IPS-20b (cell line): ENCODE measurements around the gene AP2A1.

Source experiments
- H3K27ac ChIP-seq: one replicate; pipeline ENCODE4 v1.5.1; 2013; ENCODE audit warnings: low read length
- H3K27me3 ChIP-seq: 2 replicates; pipeline ENCODE4 v1.6.1; 2013; ENCODE audit warnings: mild to moderate bottlenecking, low read length, inconsistent platforms; ENCODE audit not compliant: insufficient read depth
- H3K36me3 ChIP-seq: 2 replicates; pipeline ENCODE4 v1.6.1; 2013; ENCODE audit warnings: low read depth, mild to moderate bottlenecking, inconsistent platforms, low read length, moderate library complexity; ENCODE audit not compliant: insufficient read depth
- H3K4me1 ChIP-seq: 2 replicates; pipeline ENCODE4 v1.6.1; 2013; ENCODE audit warnings: mild to moderate bottlenecking, control low read depth, inconsistent platforms, low read length, moderate library complexity; ENCODE audit not compliant: insufficient read depth
- H3K4me3 ChIP-seq: 2 replicates; pipeline ENCODE4 v1.5.1; 2013; ENCODE audit warnings: mild to moderate bottlenecking, low read length, inconsistent platforms
- H3K9ac ChIP-seq: 2 replicates; pipeline ENCODE4 v1.6.1; 2013; ENCODE audit warnings: low read depth, mild to moderate bottlenecking, inconsistent platforms, low read length, moderate library complexity
- H3K9me3 ChIP-seq: 2 replicates; pipeline ENCODE4 v1.6.1; 2013; ENCODE audit warnings: mild to moderate bottlenecking, low read depth, low read length, inconsistent platforms; ENCODE audit not compliant: insufficient read depth

AP2A1 gene

GRCh38 chr19:49808711-49809159 is 41.9 kb downstream of the AP2A1 start:
- H3K9ac ChIP-seq = peak overlapping the region; percentile 67; the same call in 1 of the 2 replicates

GRCh38 chr19:49809160-49809940 is 42.5 kb downstream of the AP2A1 start:
- Histone ChIP-seq H3K9ac (peak overlapping the region; percentile 67; the same call in 1 of the 2 replicates), H3K36me3 (peaks cover 16% of the 10 kb centered on the region), H3K4me1 (peaks cover 13% of the 10 kb centered on the region), H3K9me3 (no peaks in the 10 kb centered on the region), H3K27me3 (peaks cover 4% of the 10 kb centered on the region; the same call in 1 of the 2 replicates), H3K27ac (no peak overlapping the region), H3K4me3 (peak overlapping the region; percentile 77)

More at GRCh38 chr19:49808711-49809159, 41.9 kb downstream of the AP2A1 start:
- Histone ChIP-seq H3K36me3 (peaks cover 19% of the 10 kb centered on the region), H3K27me3 (peaks cover 4% of the 10 kb centered on the region; the same call in 1 of the 2 replicates), H3K4me3 (peak overlapping the region; percentile 77), H3K9me3 (no peaks in the 10 kb centered on the region), H3K4me1 (peaks cover 13% of the 10 kb centered on the region), H3K27ac (no peak overlapping the region)

GRCh38 chr19:49809941-49810389 is 43.2 kb downstream of the AP2A1 start:
- Histone ChIP-seq H3K9ac (peak overlapping the region; percentile 67; the same call in 1 of the 2 replicates), H3K36me3 (peaks cover 16% of the 10 kb centered on the region), H3K27me3 (peaks cover 4% of the 10 kb centered on the region; the same call in 1 of the 2 replicates), H3K4me1 (peaks cover 13% of the 10 kb centered on the region), H3K9me3 (no peaks in the 10 kb centered on the region), H3K27ac (no peak overlapping the region), H3K4me3 (peak overlapping the region; percentile 77)

GRCh38 chr19:49811328-49811727 is 44.5 kb downstream of the AP2A1 start:
- H3K9me3 ChIP-seq = no peaks in the 10 kb centered on the region

GRCh38 chr19:49812452-49812996 is 45.7 kb downstream of the AP2A1 start:
- peaks cover 13% of the 10 kb centered on the region for H3K4me1 ChIP-seq
- H3K36me3 ChIP-seq = peaks cover 5% of the 10 kb centered on the region
- H3K9me3 ChIP-seq = no peaks in the 10 kb centered on the region
- peak overlapping the region; percentile 92; the same call in 1 of the 2 replicates for H3K9ac ChIP-seq
- peaks cover 4% of the 10 kb centered on the region; the same call in 1 of the 2 replicates for H3K27me3 ChIP-seq
- peak overlapping the region; percentile 93 for H3K27ac ChIP-seq
- peak overlapping the region; percentile 95 for H3K4me3 ChIP-seq

More at GRCh38 chr19:49811328-49811727, 44.5 kb downstream of the AP2A1 start:
- Histone ChIP-seq H3K27ac (no peak overlapping the region), H3K4me1 (peaks cover 13% of the 10 kb centered on the region), H3K36me3 (peaks cover 13% of the 10 kb centered on the region), H3K9ac (no peak overlapping the region), H3K27me3 (peaks cover 4% of the 10 kb centered on the region; the same call in 1 of the 2 replicates), H3K4me3 (no peak overlapping the region)

GRCh38 chr19:49812997-49813861 is 46.4 kb downstream of the AP2A1 start, which contains the start of gene FUZ:
TSS of gene FUZ (minus strand) at chr19:49813292. CDS start at chr19:49813106, 186 bp downstream.
- Histone ChIP-seq H3K27me3 (peaks cover 4% of the 10 kb centered on the region; the same call in 1 of the 2 replicates), H3K4me3 (peak within 1 kb of the TSS; percentile 95)

GRCh38 chr19:49814010-49814409 is 47.2 kb downstream of the AP2A1 start:
- Histone ChIP-seq H3K4me3 (no peak overlapping the region; the same call in 1 of the 2 replicates), H3K27me3 (peaks cover 4% of the 10 kb centered on the region; the same call in 1 of the 2 replicates), H3K36me3 (no peaks in the 10 kb centered on the region), H3K27ac (no peak overlapping the region), H3K9me3 (no peaks in the 10 kb centered on the region), H3K4me1 (peaks cover 13% of the 10 kb centered on the region), H3K9ac (no peak overlapping the region)

More at GRCh38 chr19:49812997-49813861, 46.4 kb downstream of the AP2A1 start, which contains the start of gene FUZ:
- Histone ChIP-seq H3K4me1 (peaks cover 13% of the 10 kb centered on the region), H3K9ac (peak within 1 kb of the TSS; percentile 92; the same call in 1 of the 2 replicates), H3K9me3 (no peaks in the 10 kb centered on the region), H3K27ac (peak within 1 kb of the TSS; percentile 93), H3K36me3 (no peaks in the 10 kb centered on the region)

- Histone ChIP-seq H3K27ac (no peak overlapping the region), H3K27me3 (no peaks in the 10 kb centered on the region), H3K36me3 (peaks cover 9% of the 10 kb centered on the region; the same call in 1 of the 2 replicates), H3K9ac (no peak overlapping the region), H3K4me1 (peaks cover 6% of the 10 kb centered on the region; the same call in 1 of the 2 replicates), H3K4me3 (no peak overlapping the region), H3K9me3 (no peaks in the 10 kb centered on the region)
These were observed 49.8 kb downstream of the AP2A1 start for GRCh38 chr19:49816590-49816989.

GRCh38 chr19:49817964-49818648 is 51.3 kb downstream of the AP2A1 start, which contains the start of gene MED25:
TSS of gene MED25 (plus strand) at chr19:49818289. CDS start at chr19:49818342, 53 bp downstream.
- Histone ChIP-seq H3K4me3 (peak within 1 kb of the TSS; percentile 88), H3K9me3 (no peaks in the 10 kb centered on the region), H3K9ac (peak within 1 kb of the TSS; percentile 91), H3K27me3 (no peaks in the 10 kb centered on the region), H3K27ac (peak within 1 kb of the TSS; percentile 78), H3K4me1 (no peaks in the 10 kb centered on the region; the same call in 1 of the 2 replicates), H3K36me3 (peaks cover 12% of the 10 kb centered on the region; the same call in 1 of the 2 replicates)

- Histone ChIP-seq H3K27me3 (no peaks in the 10 kb centered on the region), H3K27ac (peak overlapping the region; percentile 78), H3K9ac (peak overlapping the region; percentile 91), H3K4me1 (no peaks in the 10 kb centered on the region; the same call in 1 of the 2 replicates), H3K4me3 (peak overlapping the region; percentile 88), H3K36me3 (peaks cover 19% of the 10 kb centered on the region; the same call in 1 of the 2 replicates), H3K9me3 (no peaks in the 10 kb centered on the region)
These were observed 52.0 kb downstream of the AP2A1 start for GRCh38 chr19:49818649-49819370.
